HFFc6 (cell line): ENCODE data around the gene ZIC4. TPM values are rescaled to one million over a fixed set of nuclear protein-coding genes. Genes with fewer than 3 reads are reported as not detected.

Experiments used
- DNase-seq: peaks from one replicate; pipeline ENCODE4 v3.0.0-alpha.2; 2018
- H3K27ac Mint-ChIP-seq: 2 replicates; pipeline ENCODE4 v1.8.0; 2020; ENCODE audit warnings: mild to moderate bottlenecking, mixed read lengths
- H3K27me3 Mint-ChIP-seq: 2 replicates; pipeline ENCODE4 v1.8.0; 2021; ENCODE audit warnings: mild to moderate bottlenecking, moderate library complexity, mixed read lengths; ENCODE audit not compliant: insufficient read depth
- H3K36me3 Mint-ChIP-seq: 2 replicates; pipeline ENCODE4 v1.8.0; 2021; ENCODE audit warnings: low read depth, mixed read lengths
- H3K4me1 Mint-ChIP-seq: 2 replicates; pipeline ENCODE4 v1.8.0; 2020; ENCODE audit warnings: low read depth, mixed read lengths
- H3K4me3 Mint-ChIP-seq: 2 replicates; pipeline ENCODE4 v1.8.0; 2020; ENCODE audit warnings: mild to moderate bottlenecking, moderate library complexity, mixed read lengths
- H3K9me3 Mint-ChIP-seq: 2 replicates; pipeline ENCODE4 v1.8.0; 2020; ENCODE audit warnings: mild to moderate bottlenecking, mixed read lengths
- CTCF ChIP-seq: fragments of 200-600 bp; sonication (generic); IDR thresholded peaks from 2 replicates; pipeline ENCODE4 v1.5.0; 2021; ENCODE audit warnings: antibody characterized with exemption, mild to moderate bottlenecking
- total RNA-seq, 6 experiments: library from RNA; stranded (reverse); fragmentation: NEBNext Ultra II Directional; extraction: Animal tissue kit (Norgen Biotek cat#: 25700); gene quantifications; 2 replicates in 1 of 6; 3 replicates in 5 of 6; pipeline ENCODE4 v1.2.3, GENCODE V29; 2021

ZIC4 gene
- total RNA-seq, 6 experiments from 2014 or later: 0.28 to 0.58 (median 0.49) TPM

GRCh38 chr3:147423798-147424580 is 17.6 kb upstream of the ZIC4 start:
- H3K27me3 Mint-ChIP-seq: peaks cover 47% of the 10 kb centered on the region
- DNase-seq: no peak
- no peak overlapping the region for H3K27ac Mint-ChIP-seq
- no peaks in the 10 kb centered on the region; the same call in 1 of the 2 replicates for H3K36me3 Mint-ChIP-seq
- no peak overlapping the region; the same call in 1 of the 2 replicates for H3K4me3 Mint-ChIP-seq
- peaks cover 16% of the 10 kb centered on the region; the same call in 1 of the 2 replicates for H3K4me1 Mint-ChIP-seq
- H3K9me3 Mint-ChIP-seq: peaks cover 8% of the 10 kb centered on the region; the same call in 1 of the 2 replicates
- no peak for TF ChIP-seq CTCF

GRCh38 chr3:147423537-147423797 is 17.1 kb upstream of the ZIC4 start:
- H3K4me3 Mint-ChIP-seq: no peak overlapping the region; the same call in 1 of the 2 replicates
- H3K9me3 Mint-ChIP-seq: peaks cover 8% of the 10 kb centered on the region; the same call in 1 of the 2 replicates
- no peak overlapping the region for H3K27ac Mint-ChIP-seq
- no peak for TF ChIP-seq CTCF
- DNase-seq: no peak
- H3K27me3 Mint-ChIP-seq: peaks cover 51% of the 10 kb centered on the region
- no peaks in the 10 kb centered on the region; the same call in 1 of the 2 replicates for H3K36me3 Mint-ChIP-seq
- peaks cover 21% of the 10 kb centered on the region; the same call in 1 of the 2 replicates for H3K4me1 Mint-ChIP-seq

- no peak for DNase-seq
- TF ChIP-seq CTCF: no peak
- H3K36me3 Mint-ChIP-seq: no peaks in the 10 kb centered on the region; the same call in 1 of the 2 replicates
- H3K27ac Mint-ChIP-seq: no peak overlapping the region
- H3K4me3 Mint-ChIP-seq: no peak overlapping the region; the same call in 1 of the 2 replicates
- peaks cover 8% of the 10 kb centered on the region; the same call in 1 of the 2 replicates for H3K9me3 Mint-ChIP-seq
- H3K27me3 Mint-ChIP-seq: peaks cover 51% of the 10 kb centered on the region
- H3K4me1 Mint-ChIP-seq: peaks cover 21% of the 10 kb centered on the region; the same call in 1 of the 2 replicates
Measured at GRCh38 chr3:147422601-147423536, 16.5 kb upstream of the ZIC4 start.

GRCh38 chr3:147422196-147422595 is 15.9 kb upstream of the ZIC4 start:
- peaks cover 8% of the 10 kb centered on the region; the same call in 1 of the 2 replicates for H3K9me3 Mint-ChIP-seq
- H3K36me3 Mint-ChIP-seq: no peaks in the 10 kb centered on the region; the same call in 1 of the 2 replicates
- DNase-seq: no peak
- no peak overlapping the region for H3K27ac Mint-ChIP-seq
- H3K4me1 Mint-ChIP-seq: peaks cover 21% of the 10 kb centered on the region; the same call in 1 of the 2 replicates
- H3K4me3 Mint-ChIP-seq: no peak overlapping the region; the same call in 1 of the 2 replicates
- no peak for TF ChIP-seq CTCF
- peaks cover 49% of the 10 kb centered on the region for H3K27me3 Mint-ChIP-seq

GRCh38 chr3:147421184-147421912 is 15.0 kb upstream of the ZIC4 start:
- no peak overlapping the region for H3K27ac Mint-ChIP-seq
- DNase-seq: no peak
- H3K4me1 Mint-ChIP-seq: peaks cover 21% of the 10 kb centered on the region; the same call in 1 of the 2 replicates
- H3K9me3 Mint-ChIP-seq: peaks cover 8% of the 10 kb centered on the region; the same call in 1 of the 2 replicates
- H3K36me3 Mint-ChIP-seq: no peaks in the 10 kb centered on the region; the same call in 1 of the 2 replicates
- H3K27me3 Mint-ChIP-seq: peaks cover 49% of the 10 kb centered on the region
- TF ChIP-seq CTCF: no peak
- H3K4me3 Mint-ChIP-seq: no peak overlapping the region
